Parathyroid adenoma (tissue), 2 donors: ENCODE data around the gene RSPH10B.
"Not testable (repeated sequence)": the region's sequence is repeated elsewhere in the genome, so short reads cannot be mapped to it uniquely, and the experiment has no call there.

Source experiments
- H2AFZ ChIP-seq: fragments of 300-600 bp; sonication (generic); one replicate; pipeline ENCODE4 v1.7.0; 2017; ENCODE audit warnings: antibody characterized with exemption, mild to moderate bottlenecking
- H3K27ac ChIP-seq: fragments of 300-600 bp; sonication (generic); one replicate; pipeline ENCODE4 v1.7.0; 2017
- H3K27me3 ChIP-seq: fragments of 300-600 bp; sonication (generic); one replicate; pipeline ENCODE4 v1.7.0; 2017; ENCODE audit warnings: low read length; ENCODE audit not compliant: control insufficient read depth, insufficient read depth
- H3K36me3 ChIP-seq: fragments of 300-600 bp; sonication (generic); one replicate; pipeline ENCODE4 v1.7.0; 2017; ENCODE audit warnings: low read length; ENCODE audit not compliant: control insufficient read depth, insufficient read depth
- H3K4me1 ChIP-seq: fragments of 300-600 bp; sonication (generic); one replicate; pipeline ENCODE4 v1.7.0; 2017; ENCODE audit warnings: control low read depth
- H3K4me2 ChIP-seq: fragments of 300-600 bp; sonication (generic); one replicate; pipeline ENCODE4 v1.7.0; 2017; ENCODE audit warnings: low read length
- H3K4me3 ChIP-seq: fragments of 300-600 bp; sonication (generic); one replicate; pipeline ENCODE4 v1.7.0; 2017; ENCODE audit warnings: low read depth, low read length
- H3K79me2 ChIP-seq: fragments of 300-600 bp; sonication (generic); one replicate; pipeline ENCODE4 v1.7.0; 2017; ENCODE audit warnings: control low read depth
- H3K9ac ChIP-seq: fragments of 300-600 bp; sonication (generic); one replicate; pipeline ENCODE4 v1.7.0; 2017; ENCODE audit warnings: mild to moderate bottlenecking
- H3K9me3 ChIP-seq: fragments of 300-600 bp; sonication (generic); one replicate; pipeline ENCODE4 v1.7.0; 2017; ENCODE audit warnings: low read length; ENCODE audit not compliant: control insufficient read depth
- TF ChIP-seq, protein P1 (sequence below): fragments of 300-600 bp; sonication (generic); IDR thresholded peaks from one replicate; pipeline ENCODE4 v1.7.0; 2017; ENCODE audit warnings: antibody characterized with exemption, mild to moderate bottlenecking
- donor health status: primary hyperparathyroidism.

RSPH10B gene

DNA sequence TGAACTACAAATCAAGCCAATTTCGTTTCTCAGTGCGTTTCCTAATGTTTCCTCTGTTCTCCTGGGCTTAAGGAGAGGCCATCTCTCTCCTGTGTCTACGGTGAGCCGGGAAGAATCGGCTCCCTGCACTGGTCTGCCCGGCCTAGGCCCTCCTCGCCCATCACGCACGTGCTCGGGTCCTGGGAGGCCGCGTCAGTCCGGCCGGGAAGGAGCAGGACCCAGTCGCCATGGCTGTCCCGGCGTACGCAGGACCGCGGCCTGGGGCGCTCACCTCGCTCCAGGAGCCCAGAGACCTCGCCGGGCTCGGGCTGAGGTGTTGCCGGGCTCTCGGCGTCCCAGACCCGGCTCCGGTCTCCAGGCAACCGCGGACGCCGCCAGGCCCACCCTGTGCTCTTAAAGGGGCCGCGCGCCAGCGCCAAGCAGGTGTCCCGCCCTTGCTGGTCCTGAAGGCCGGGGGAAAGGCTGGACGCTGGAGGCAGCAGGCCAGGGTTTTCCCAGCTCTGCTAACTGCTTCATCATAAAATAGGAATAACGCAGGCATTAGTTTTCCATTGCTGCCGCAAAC lies at the start of gene RSPH10B:
RSPH10B (minus strand) TSS at position 343 of the 565 bp plus-strand sequence. CDS start 3,573 bp downstream, outside the sequence.
- not testable (repeated sequence) for H2AFZ ChIP-seq, H3K4me3 ChIP-seq, H3K9me3 ChIP-seq, H3K4me1 ChIP-seq, H3K4me2 ChIP-seq, H3K79me2 ChIP-seq, H3K9ac ChIP-seq, H3K27me3 ChIP-seq, H3K27ac ChIP-seq, H3K36me3 ChIP-seq

DNA sequence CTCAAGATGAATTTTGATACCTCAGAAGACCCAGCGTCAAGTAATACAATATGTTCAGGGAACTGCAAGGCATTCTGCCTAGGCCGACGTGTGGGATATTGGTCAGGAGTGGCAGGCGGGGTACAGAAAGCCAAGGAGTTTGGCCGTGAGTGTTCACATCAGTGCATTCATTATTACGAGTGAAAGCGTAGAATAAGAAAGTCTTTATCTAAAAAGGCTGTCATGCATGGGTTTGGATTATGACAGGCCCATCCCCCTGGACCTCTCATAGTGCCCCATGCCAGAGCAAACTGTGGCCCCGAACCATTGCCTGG lies 46.1 kb upstream of the RSPH10B start:
- TF ChIP-seq, protein P1, sequence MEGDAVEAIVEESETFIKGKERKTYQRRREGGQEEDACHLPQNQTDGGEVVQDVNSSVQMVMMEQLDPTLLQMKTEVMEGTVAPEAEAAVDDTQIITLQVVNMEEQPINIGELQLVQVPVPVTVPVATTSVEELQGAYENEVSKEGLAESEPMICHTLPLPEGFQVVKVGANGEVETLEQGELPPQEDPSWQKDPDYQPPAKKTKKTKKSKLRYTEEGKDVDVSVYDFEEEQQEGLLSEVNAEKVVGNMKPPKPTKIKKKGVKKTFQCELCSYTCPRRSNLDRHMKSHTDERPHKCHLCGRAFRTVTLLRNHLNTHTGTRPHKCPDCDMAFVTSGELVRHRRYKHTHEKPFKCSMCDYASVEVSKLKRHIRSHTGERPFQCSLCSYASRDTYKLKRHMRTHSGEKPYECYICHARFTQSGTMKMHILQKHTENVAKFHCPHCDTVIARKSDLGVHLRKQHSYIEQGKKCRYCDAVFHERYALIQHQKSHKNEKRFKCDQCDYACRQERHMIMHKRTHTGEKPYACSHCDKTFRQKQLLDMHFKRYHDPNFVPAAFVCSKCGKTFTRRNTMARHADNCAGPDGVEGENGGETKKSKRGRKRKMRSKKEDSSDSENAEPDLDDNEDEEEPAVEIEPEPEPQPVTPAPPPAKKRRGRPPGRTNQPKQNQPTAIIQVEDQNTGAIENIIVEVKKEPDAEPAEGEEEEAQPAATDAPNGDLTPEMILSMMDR: no peak
- peaks cover 40% of the 10 kb centered on the region for H3K4me1 ChIP-seq

DNA sequence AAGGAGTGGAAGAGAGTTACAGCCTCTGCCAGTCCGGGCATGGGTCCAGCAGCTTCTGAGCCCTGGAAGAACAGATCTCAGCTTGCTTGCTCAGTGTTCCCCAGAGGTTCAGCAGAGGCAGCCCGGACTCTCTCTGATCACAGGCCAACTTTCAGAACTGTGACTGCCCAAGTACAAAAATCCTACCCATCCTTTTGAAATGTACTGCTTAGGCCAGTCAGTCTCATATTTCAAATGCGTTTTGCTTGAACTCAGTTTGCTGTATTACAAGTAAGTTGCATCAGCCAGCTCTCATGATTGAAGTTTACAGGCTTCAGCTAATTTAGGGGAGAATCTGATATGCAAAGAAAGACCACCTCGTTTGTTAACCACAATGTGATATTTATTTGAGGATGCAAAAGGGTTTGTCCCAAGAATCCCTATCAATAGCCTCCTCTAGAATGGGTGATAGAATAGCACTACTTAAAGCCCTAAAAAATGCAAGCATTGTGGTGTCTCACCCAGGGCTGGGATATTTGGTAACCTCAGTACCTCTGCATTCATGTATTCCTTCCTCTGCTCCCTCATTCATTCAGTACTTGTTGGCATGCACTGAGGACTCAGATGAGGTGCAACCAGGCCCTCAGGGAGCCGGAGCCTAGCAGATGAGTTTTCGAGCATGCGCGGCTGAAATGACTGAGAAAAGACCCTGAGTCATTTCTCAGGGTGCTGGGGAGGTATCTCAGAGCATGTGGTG lies 45.6 kb upstream of the RSPH10B start:
- Histone ChIP-seq H3K36me3 (no peaks in the 10 kb centered on the region), H3K27ac (peak overlapping the region; percentile 92), H2AFZ (peak overlapping the region; percentile 1), H3K27me3 (no peaks in the 10 kb centered on the region), H3K79me2 (peaks cover 5% of the 10 kb centered on the region), H3K4me3 (peak overlapping the region; percentile 27), H3K9ac (no peak overlapping the region), H3K4me2 (peak overlapping the region; percentile 51), H3K4me1 (peaks cover 40% of the 10 kb centered on the region), H3K9me3 (no peaks in the 10 kb centered on the region)
- TF ChIP-seq, protein P1: no peak

More for the DNA sequence above, 46.1 kb upstream of the RSPH10B start:
- Histone ChIP-seq H3K36me3 (no peaks in the 10 kb centered on the region), H3K4me2 (peak overlapping the region; percentile 51), H3K27ac (peak overlapping the region; percentile 92), H3K79me2 (peaks cover 5% of the 10 kb centered on the region), H3K27me3 (no peaks in the 10 kb centered on the region), H2AFZ (no peak overlapping the region), H3K9ac (no peak overlapping the region), H3K9me3 (no peaks in the 10 kb centered on the region), H3K4me3 (peak overlapping the region; percentile 27)

DNA sequence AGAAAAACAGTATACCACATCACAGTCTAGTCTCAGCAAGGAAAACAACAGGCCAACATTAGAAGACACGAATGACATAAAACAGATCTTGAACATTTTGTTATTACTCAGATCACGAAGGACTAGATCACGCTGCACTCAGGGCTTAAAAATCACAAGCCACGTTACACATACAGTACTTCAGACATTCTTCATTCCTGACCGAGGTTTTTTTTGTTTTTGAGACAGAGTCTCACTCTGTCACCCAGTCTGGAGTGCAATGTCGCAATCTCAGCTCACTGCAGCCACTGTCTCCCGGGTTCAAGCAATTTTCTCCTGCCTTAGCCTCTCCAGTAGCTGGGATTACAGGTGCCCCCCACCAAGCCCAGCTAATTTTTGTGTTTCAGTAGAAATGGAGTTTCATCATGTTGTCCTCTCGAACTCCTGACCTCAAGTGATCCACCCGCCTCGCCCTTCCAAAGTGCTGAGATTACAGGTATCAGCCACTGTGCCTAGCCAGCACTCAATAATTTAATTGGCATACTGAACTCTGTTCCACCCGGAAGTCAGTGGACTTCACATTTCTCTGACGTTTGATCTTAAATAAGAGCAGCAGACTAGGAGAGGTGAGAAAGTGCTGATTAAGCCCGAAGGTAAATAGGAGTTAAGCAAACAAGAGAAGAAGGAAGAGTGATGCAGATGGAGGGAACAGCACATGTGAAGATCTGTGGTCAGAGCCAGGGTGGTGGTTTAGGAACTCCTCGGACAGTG lies 42.0 kb upstream of the RSPH10B start:
- H3K4me2 ChIP-seq: no peak overlapping the region
- H3K9me3 ChIP-seq: no peaks in the 10 kb centered on the region
- peaks cover 5% of the 10 kb centered on the region for H3K79me2 ChIP-seq
- H3K27ac ChIP-seq: peak overlapping the region; percentile 46
- H3K36me3 ChIP-seq: no peaks in the 10 kb centered on the region
- no peak overlapping the region for H2AFZ ChIP-seq
- H3K4me1 ChIP-seq: peaks cover 25% of the 10 kb centered on the region
- H3K4me3 ChIP-seq: no peak overlapping the region
- TF ChIP-seq, protein P1: no peak
- no peaks in the 10 kb centered on the region for H3K27me3 ChIP-seq
- H3K9ac ChIP-seq: no peak overlapping the region

DNA sequence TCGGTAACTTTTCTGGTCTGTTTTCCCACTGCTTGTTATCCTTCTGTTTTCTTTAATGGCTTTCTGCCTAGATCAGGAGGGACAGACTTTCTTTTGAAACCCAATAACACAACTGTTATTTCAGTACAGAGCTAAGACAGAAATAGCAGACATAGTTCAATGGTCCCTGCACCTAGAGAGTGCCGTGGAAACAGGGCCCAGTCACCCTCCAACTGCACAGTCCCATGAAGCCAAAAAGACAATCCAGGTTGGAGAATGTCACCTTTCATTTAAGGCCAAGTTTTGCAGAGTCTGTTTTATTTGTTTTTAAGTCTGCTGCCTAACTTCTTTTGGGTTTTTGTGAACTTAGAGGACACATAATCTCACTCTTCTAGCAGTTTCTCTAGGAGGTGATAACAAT lies 41.1 kb upstream of the RSPH10B start:
- H3K4me2 ChIP-seq: no peak overlapping the region
- H2AFZ ChIP-seq: no peak overlapping the region
- H3K79me2 ChIP-seq: peaks cover 5% of the 10 kb centered on the region
- H3K27me3 ChIP-seq: no peaks in the 10 kb centered on the region
- no peak overlapping the region for H3K4me3 ChIP-seq
- H3K27ac ChIP-seq: no peak overlapping the region
- H3K9me3 ChIP-seq: no peaks in the 10 kb centered on the region
- H3K9ac ChIP-seq: no peak overlapping the region
- TF ChIP-seq, protein P1: no peak
- H3K4me1 ChIP-seq: peaks cover 21% of the 10 kb centered on the region
- H3K36me3 ChIP-seq: no peaks in the 10 kb centered on the region

DNA sequence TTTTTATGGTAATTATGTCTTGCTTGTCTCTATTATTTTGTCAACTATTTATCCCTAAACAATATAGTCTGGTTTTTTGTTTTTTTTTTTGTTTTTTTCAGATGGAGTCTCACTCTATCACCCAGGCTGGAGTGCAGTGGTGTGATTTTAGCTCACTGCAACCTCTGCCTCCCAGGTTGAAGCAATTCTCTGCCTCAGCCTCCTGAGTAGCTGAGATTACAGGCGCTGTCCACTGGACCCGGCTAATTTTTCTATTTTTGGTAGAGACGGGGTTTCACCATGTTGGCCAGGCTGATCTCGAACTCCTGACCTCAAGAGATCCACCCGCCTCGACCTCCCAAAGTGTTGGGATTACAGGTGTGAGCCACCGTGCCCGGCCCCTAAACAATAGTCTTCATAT lies 39.9 kb upstream of the RSPH10B start:
- not testable (repeated sequence) for H3K27me3 ChIP-seq, H3K4me2 ChIP-seq, H3K27ac ChIP-seq, H3K36me3 ChIP-seq, H3K79me2 ChIP-seq, H3K9ac ChIP-seq, H3K4me1 ChIP-seq, H2AFZ ChIP-seq, H3K4me3 ChIP-seq, H3K9me3 ChIP-seq
